ENCODE data around the gene LRRK1. TPM values are rescaled to one million over a fixed set of nuclear protein-coding genes. Genes with fewer than 3 reads are reported as not detected.

LRRK1 gene
- total and polyA plus RNA-seq, 4 donors = 5.0 to 5.3 (median 5.2) TPM

GRCh38 chr15:101018450-101018849 lies 99.3 kb downstream of the LRRK1 start:
- no peaks in the 10 kb centered on the region for H3K9me3 ChIP-seq (ENCODE audit: control insufficient read depth, insufficient read depth, low read length)
- H3K4me1 ChIP-seq (ENCODE audit: control insufficient read depth, insufficient read depth, low read length) = peaks cover 28% of the 10 kb centered on the region
- WGBS (ENCODE audit: insufficient coverage) = 86% methylated on average over 13 of the region's 13 CpGs
- no peaks in the 10 kb centered on the region for H3K27me3 ChIP-seq (ENCODE audit: control insufficient read depth, insufficient read depth, low read length)
- no peak for DNase-seq (ENCODE audit: low read depth in 4 of 6, low spot score in 6 of 6)
- H3K4me3 ChIP-seq (ENCODE audit: low read depth, low read length) = no peak overlapping the region
- H3K36me3 ChIP-seq (ENCODE audit: control insufficient read depth, insufficient read depth, low read length) = no peaks in the 10 kb centered on the region
- no peak overlapping the region for H3K27ac ChIP-seq (ENCODE audit: low read depth, low read length)

DNA sequence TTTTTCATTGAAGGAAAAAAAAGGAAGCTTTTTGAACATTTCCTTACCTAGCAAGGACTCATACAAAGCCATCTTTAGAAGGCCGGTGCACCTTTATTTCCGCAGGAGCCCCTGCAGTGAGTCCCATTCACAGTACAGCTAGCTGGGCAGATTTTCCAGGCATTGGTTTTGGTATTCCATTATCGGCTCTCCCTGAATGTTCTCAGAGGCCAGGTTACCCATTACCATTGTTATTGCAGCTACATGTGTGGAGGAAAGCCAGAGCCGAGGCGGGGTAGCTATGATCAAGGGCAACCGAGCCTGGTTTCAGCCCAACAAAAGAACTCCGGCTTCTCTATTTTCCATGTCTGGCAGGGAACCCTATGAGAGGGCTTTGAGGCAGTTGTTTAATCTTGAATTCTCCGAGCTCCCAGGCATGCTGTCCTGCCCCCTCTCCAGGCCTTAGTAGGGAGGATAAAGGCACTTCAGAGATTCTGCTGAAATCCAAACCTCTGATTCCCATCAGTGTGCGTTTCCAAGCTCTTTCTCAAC lies 100.3 kb downstream of the LRRK1 start:
- Histone ChIP-seq H3K9me3 (ENCODE audit: control insufficient read depth, insufficient read depth, low read length) (no peaks in the 10 kb centered on the region), H3K4me1 (ENCODE audit: control insufficient read depth, insufficient read depth, low read length) (peaks cover 27% of the 10 kb centered on the region), H3K36me3 (ENCODE audit: control insufficient read depth, insufficient read depth, low read length) (no peaks in the 10 kb centered on the region), H3K4me3 (ENCODE audit: low read depth, low read length) (no peak overlapping the region), H3K27me3 (ENCODE audit: control insufficient read depth, insufficient read depth, low read length) (no peaks in the 10 kb centered on the region), H3K27ac (ENCODE audit: low read depth, low read length) (no peak overlapping the region)
- 26% methylated on average over 7 of the region's 9 CpGs for WGBS (ENCODE audit: insufficient coverage)
- DNase-seq (ENCODE audit: low read depth in 4 of 6, low spot score in 6 of 6) = peak in 2 of 6 donors; percentile 42 to 53

DNA sequence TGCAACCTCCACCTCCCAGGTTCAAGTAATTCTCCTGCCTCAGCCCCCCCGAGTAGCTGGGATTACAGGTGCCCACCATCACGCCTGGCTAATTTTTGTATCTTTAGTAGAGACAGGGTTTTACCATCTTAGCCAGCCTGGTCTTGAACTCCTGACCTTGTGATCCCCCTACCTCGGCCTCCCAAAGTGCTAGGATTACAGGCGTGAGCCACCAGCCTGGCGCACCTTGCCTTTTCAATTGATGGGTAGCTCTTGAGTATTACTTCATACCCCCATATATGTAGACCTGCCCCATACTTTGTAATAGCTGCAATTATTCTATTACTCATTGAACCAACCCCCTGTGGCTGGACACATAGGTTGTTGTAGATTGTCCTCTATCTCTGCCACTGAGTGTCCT lies 101.3 kb downstream of the LRRK1 start:
- no peak for DNase-seq (ENCODE audit: low read depth in 4 of 6, low spot score in 6 of 6)
- WGBS (ENCODE audit: insufficient coverage) = 92% methylated on average over 4 of the region's 5 CpGs
- no peaks in the 10 kb centered on the region for H3K9me3 ChIP-seq (ENCODE audit: control insufficient read depth, insufficient read depth, low read length)

DNA sequence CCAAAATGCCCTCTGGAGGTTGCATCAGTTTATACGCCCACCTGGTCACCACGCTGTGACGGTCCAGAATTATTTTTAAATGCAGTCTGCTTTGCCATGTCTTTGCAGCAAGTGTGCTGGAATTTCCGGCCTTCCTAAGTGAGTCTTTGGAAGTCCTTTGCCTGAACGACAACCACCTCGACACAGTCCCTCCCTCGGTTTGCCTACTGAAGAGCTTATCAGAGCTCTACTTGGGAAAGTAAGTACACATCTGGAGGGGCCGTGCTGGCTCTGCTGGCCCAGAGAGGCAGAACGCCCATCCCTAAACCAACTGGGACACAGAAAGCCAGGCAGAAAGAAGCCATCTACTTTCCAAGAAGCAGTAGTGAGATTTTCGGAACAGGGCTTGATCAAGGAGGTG lies 101.8 kb downstream of the LRRK1 start:
- H3K4me3 ChIP-seq (ENCODE audit: low read depth, low read length) = no peak overlapping the region
- H3K4me1 ChIP-seq (ENCODE audit: control insufficient read depth, insufficient read depth, low read length) = peaks cover 22% of the 10 kb centered on the region
- no peaks in the 10 kb centered on the region for H3K9me3 ChIP-seq (ENCODE audit: control insufficient read depth, insufficient read depth, low read length)
- DNase-seq (ENCODE audit: low read depth in 4 of 6, low spot score in 6 of 6) = no peak
- 85% methylated on average over 7 of the region's 10 CpGs for WGBS (ENCODE audit: insufficient coverage)
- no peak overlapping the region for H3K27ac ChIP-seq (ENCODE audit: low read depth, low read length)
- no peaks in the 10 kb centered on the region for H3K27me3 ChIP-seq (ENCODE audit: control insufficient read depth, insufficient read depth, low read length)
- H3K36me3 ChIP-seq (ENCODE audit: control insufficient read depth, insufficient read depth, low read length) = no peaks in the 10 kb centered on the region

More for the DNA sequence above, 101.3 kb downstream of the LRRK1 start:
- H3K27ac ChIP-seq (ENCODE audit: low read depth, low read length) = no peak overlapping the region
- H3K4me3 ChIP-seq (ENCODE audit: low read depth, low read length) = no peak overlapping the region
- no peaks in the 10 kb centered on the region for H3K27me3 ChIP-seq (ENCODE audit: control insufficient read depth, insufficient read depth, low read length)
- H3K4me1 ChIP-seq (ENCODE audit: control insufficient read depth, insufficient read depth, low read length) = peaks cover 25% of the 10 kb centered on the region
- H3K36me3 ChIP-seq (ENCODE audit: control insufficient read depth, insufficient read depth, low read length) = no peaks in the 10 kb centered on the region

DNA sequence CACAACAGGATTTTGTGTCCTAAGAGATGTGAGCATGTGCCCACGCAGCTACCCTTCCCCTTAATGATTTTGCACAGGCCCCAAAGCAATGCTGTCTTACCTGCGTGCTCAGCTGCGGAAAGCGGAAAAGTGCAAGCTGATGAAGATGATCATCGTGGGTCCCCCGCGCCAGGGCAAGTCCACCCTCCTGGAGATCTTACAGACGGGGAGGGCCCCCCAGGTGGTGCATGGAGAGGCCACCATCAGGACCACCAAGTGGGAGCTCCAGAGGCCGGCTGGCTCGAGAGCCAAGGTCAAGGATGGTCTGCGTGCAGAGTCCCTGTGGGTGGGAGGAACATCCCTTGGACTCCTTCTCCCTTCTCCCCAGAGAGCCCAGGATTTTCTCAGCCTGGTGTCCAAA lies 103.1 kb downstream of the LRRK1 start:
- Histone ChIP-seq H3K27me3 (ENCODE audit: control insufficient read depth, insufficient read depth, low read length) (no peaks in the 10 kb centered on the region), H3K4me3 (ENCODE audit: low read depth, low read length) (no peak overlapping the region), H3K4me1 (ENCODE audit: control insufficient read depth, insufficient read depth, low read length) (peaks cover 24% of the 10 kb centered on the region), H3K27ac (ENCODE audit: low read depth, low read length) (no peak overlapping the region), H3K9me3 (ENCODE audit: control insufficient read depth, insufficient read depth, low read length) (no peaks in the 10 kb centered on the region), H3K36me3 (ENCODE audit: control insufficient read depth, insufficient read depth, low read length) (no peaks in the 10 kb centered on the region)
- 91% methylated on average over 8 of the region's 11 CpGs for WGBS (ENCODE audit: insufficient coverage)
- no peak for DNase-seq (ENCODE audit: low read depth in 4 of 6, low spot score in 6 of 6)

- H3K27ac ChIP-seq (ENCODE audit: low read depth, low read length) = peak overlapping the region; percentile 80
These were observed 103.7 kb downstream of the LRRK1 start for GRCh38 chr15:101022876-101023275.

GRCh38 chr15:101023501-101024072 lies 104.4 kb downstream of the LRRK1 start:
- Histone ChIP-seq H3K4me1 (ENCODE audit: control insufficient read depth, insufficient read depth, low read length) (peaks cover 34% of the 10 kb centered on the region), H3K4me3 (ENCODE audit: low read depth, low read length) (no peak overlapping the region), H3K9me3 (ENCODE audit: control insufficient read depth, insufficient read depth, low read length) (no peaks in the 10 kb centered on the region), H3K27me3 (ENCODE audit: control insufficient read depth, insufficient read depth, low read length) (no peaks in the 10 kb centered on the region), H3K36me3 (ENCODE audit: control insufficient read depth, insufficient read depth, low read length) (no peaks in the 10 kb centered on the region), H3K27ac (ENCODE audit: low read depth, low read length) (peak overlapping the region; percentile 80)
- WGBS (ENCODE audit: insufficient coverage) = 77% methylated on average over 10 of the region's 11 CpGs
- no peak for DNase-seq (ENCODE audit: low read depth in 4 of 6, low spot score in 6 of 6)

More at GRCh38 chr15:101022876-101023275, 103.7 kb downstream of the LRRK1 start:
- H3K4me1 ChIP-seq (ENCODE audit: control insufficient read depth, insufficient read depth, low read length) = peaks cover 30% of the 10 kb centered on the region
- H3K27me3 ChIP-seq (ENCODE audit: control insufficient read depth, insufficient read depth, low read length) = no peaks in the 10 kb centered on the region
- no peak overlapping the region for H3K4me3 ChIP-seq (ENCODE audit: low read depth, low read length)
- no peaks in the 10 kb centered on the region for H3K36me3 ChIP-seq (ENCODE audit: control insufficient read depth, insufficient read depth, low read length)
- DNase-seq (ENCODE audit: low read depth in 4 of 6, low spot score in 6 of 6) = no peak
- WGBS (ENCODE audit: insufficient coverage) = 84% methylated on average over 3 of the region's 3 CpGs
- no peaks in the 10 kb centered on the region for H3K9me3 ChIP-seq (ENCODE audit: control insufficient read depth, insufficient read depth, low read length)

- no peak overlapping the region for H3K4me3 ChIP-seq (ENCODE audit: low read depth, low read length)
- H3K36me3 ChIP-seq (ENCODE audit: control insufficient read depth, insufficient read depth, low read length) = no peaks in the 10 kb centered on the region
- H3K27ac ChIP-seq (ENCODE audit: low read depth, low read length) = peak overlapping the region; percentile 80
- peaks cover 34% of the 10 kb centered on the region for H3K4me1 ChIP-seq (ENCODE audit: control insufficient read depth, insufficient read depth, low read length)
- no peaks in the 10 kb centered on the region for H3K27me3 ChIP-seq (ENCODE audit: control insufficient read depth, insufficient read depth, low read length)
- 56% methylated on average over 8 of the region's 11 CpGs for WGBS (ENCODE audit: insufficient coverage)
- peak in 2 of 6 donors; percentile 26 to 74 for DNase-seq (ENCODE audit: low read depth in 4 of 6, low spot score in 6 of 6)
- no peaks in the 10 kb centered on the region for H3K9me3 ChIP-seq (ENCODE audit: control insufficient read depth, insufficient read depth, low read length)
These were observed 105.0 kb downstream of the LRRK1 start for GRCh38 chr15:101024073-101024695.

GRCh38 chr15:101024706-101025500 lies 105.7 kb downstream of the LRRK1 start:
- peaks cover 34% of the 10 kb centered on the region for H3K4me1 ChIP-seq (ENCODE audit: control insufficient read depth, insufficient read depth, low read length)
- no peaks in the 10 kb centered on the region for H3K36me3 ChIP-seq (ENCODE audit: control insufficient read depth, insufficient read depth, low read length)
- H3K27me3 ChIP-seq (ENCODE audit: control insufficient read depth, insufficient read depth, low read length) = no peaks in the 10 kb centered on the region
- 74% methylated on average over 14 of the region's 20 CpGs for WGBS (ENCODE audit: insufficient coverage)
- no peak overlapping the region for H3K4me3 ChIP-seq (ENCODE audit: low read depth, low read length)
- H3K9me3 ChIP-seq (ENCODE audit: control insufficient read depth, insufficient read depth, low read length) = no peaks in the 10 kb centered on the region
- DNase-seq (ENCODE audit: low read depth in 4 of 6, low spot score in 6 of 6) = no peak
- H3K27ac ChIP-seq (ENCODE audit: low read depth, low read length) = peak overlapping the region; percentile 80
